ENCODE results near the gene RAB14.
"Not testable (repeated sequence)": the region's sequence is repeated elsewhere in the genome, so short reads cannot be mapped to it uniquely, and the experiment has no call there.

Gene RAB14

GRCh38 chr9:121182989-121183388 is 18.7 kb downstream of the RAB14 start:
- H3K4me2 ChIP-seq (ENCODE audit: low read length) = no peak overlapping the region
- TF ChIP-seq CTCF (IDR thresholded peaks at IDR 0.05; ENCODE audit: low read depth, low read length) = no peak
- no peak for TF ChIP-seq EZH2phosphoT487 (IDR thresholded peaks at IDR 0.05; ENCODE audit: low read depth)
- H3K4me1 ChIP-seq (ENCODE audit: low read length) = peaks cover 8% of the 10 kb centered on the region
- no peak overlapping the region for H3K4me3 ChIP-seq (ENCODE audit: low read length)
- no peaks in the 10 kb centered on the region for H3K27me3 ChIP-seq (ENCODE audit: low read depth, low read length)
- peaks cover 14% of the 10 kb centered on the region for H4K20me1 ChIP-seq (ENCODE audit: insufficient read depth, low read length)
- H3K79me2 ChIP-seq (ENCODE audit: low read length) = peaks cover 37% of the 10 kb centered on the region
- no peak overlapping the region for H2AFZ ChIP-seq (ENCODE audit: low read depth, low read length)
- H3K9me3 ChIP-seq (ENCODE audit: insufficient read depth, low read length) = no peaks in the 10 kb centered on the region
- H3K9ac ChIP-seq (ENCODE audit: low read length) = no peak overlapping the region
- H3K27ac ChIP-seq (ENCODE audit: low read length) = no peak overlapping the region
- peaks cover 54% of the 10 kb centered on the region for H3K36me3 ChIP-seq (replicated peaks; ENCODE audit: low read depth, low read length)

GRCh38 chr9:121182101-121182836 is 19.4 kb downstream of the RAB14 start:
- H3K4me2 ChIP-seq (ENCODE audit: low read length) = no peak overlapping the region
- H3K9me3 ChIP-seq (ENCODE audit: insufficient read depth, low read length) = no peaks in the 10 kb centered on the region
- no peaks in the 10 kb centered on the region for H3K27me3 ChIP-seq (ENCODE audit: low read depth, low read length)
- no peak overlapping the region for H3K9ac ChIP-seq (ENCODE audit: low read length)
- no peak for TF ChIP-seq CTCF (IDR thresholded peaks at IDR 0.05; ENCODE audit: low read depth, low read length)
- no peak for TF ChIP-seq EZH2phosphoT487 (IDR thresholded peaks at IDR 0.05; ENCODE audit: low read depth)
- H2AFZ ChIP-seq (ENCODE audit: low read depth, low read length) = no peak overlapping the region
- peaks cover 14% of the 10 kb centered on the region for H4K20me1 ChIP-seq (ENCODE audit: insufficient read depth, low read length)
- peaks cover 58% of the 10 kb centered on the region for H3K36me3 ChIP-seq (replicated peaks; ENCODE audit: low read depth, low read length)
- peaks cover 30% of the 10 kb centered on the region for H3K79me2 ChIP-seq (ENCODE audit: low read length)
- H3K27ac ChIP-seq (ENCODE audit: low read length) = no peak overlapping the region
- peaks cover 8% of the 10 kb centered on the region for H3K4me1 ChIP-seq (ENCODE audit: low read length)
- H3K4me3 ChIP-seq (ENCODE audit: low read length) = no peak overlapping the region

GRCh38 chr9:121179930-121180681 is 21.6 kb downstream of the RAB14 start:
- Histone ChIP-seq H3K79me2 (ENCODE audit: low read length) (peaks cover 15% of the 10 kb centered on the region), H3K9ac (ENCODE audit: low read length) (no peak overlapping the region), H3K9me3 (ENCODE audit: insufficient read depth, low read length) (no peaks in the 10 kb centered on the region), H4K20me1 (ENCODE audit: insufficient read depth, low read length) (peaks cover 14% of the 10 kb centered on the region; the same call in 1 of the 2 replicates), H3K36me3 (replicated peaks; ENCODE audit: low read depth, low read length) (peaks cover 59% of the 10 kb centered on the region), H3K27ac (ENCODE audit: low read length) (no peak overlapping the region), H3K4me1 (ENCODE audit: low read length) (peaks cover 8% of the 10 kb centered on the region), H3K27me3 (ENCODE audit: low read depth, low read length) (no peaks in the 10 kb centered on the region), H3K4me3 (ENCODE audit: low read length) (no peak overlapping the region), H3K4me2 (ENCODE audit: low read length) (no peak overlapping the region), H2AFZ (ENCODE audit: low read depth, low read length) (no peak overlapping the region)
- no peak for TF ChIP-seq CTCF (IDR thresholded peaks at IDR 0.05; ENCODE audit: low read depth, low read length)
- no peak for TF ChIP-seq EZH2phosphoT487 (IDR thresholded peaks at IDR 0.05; ENCODE audit: low read depth)

DNA sequence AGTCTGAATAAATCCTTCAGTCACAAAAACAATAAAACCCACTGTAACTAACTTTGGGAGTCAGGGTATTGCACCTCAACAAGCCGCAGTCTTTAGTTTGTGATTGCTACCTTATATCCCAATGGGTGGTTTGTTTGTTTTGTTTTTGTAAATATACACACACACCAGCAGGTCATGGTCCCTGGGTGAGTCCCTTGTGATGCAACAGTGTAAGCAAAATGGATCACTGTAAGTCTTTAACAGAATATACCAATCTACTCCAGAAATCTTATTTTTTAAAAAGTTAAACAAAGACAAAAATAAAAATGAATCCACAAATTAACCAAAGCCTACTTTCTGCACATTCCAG is 22.3 kb downstream of the RAB14 start:
- Histone ChIP-seq H3K36me3 (replicated peaks; ENCODE audit: low read depth, low read length) (peaks cover 58% of the 10 kb centered on the region), H3K79me2 (ENCODE audit: low read length) (peaks cover 10% of the 10 kb centered on the region)
- not testable (repeated sequence) for H2AFZ ChIP-seq (ENCODE audit: low read depth, low read length); H3K4me1 ChIP-seq (ENCODE audit: low read length); H4K20me1 ChIP-seq (ENCODE audit: insufficient read depth, low read length); H3K9me3 ChIP-seq (ENCODE audit: insufficient read depth, low read length); H3K4me3 ChIP-seq (ENCODE audit: low read length); H3K4me2 ChIP-seq (ENCODE audit: low read length); H3K9ac ChIP-seq (ENCODE audit: low read length); H3K27ac ChIP-seq (ENCODE audit: low read length); H3K27me3 ChIP-seq (ENCODE audit: low read depth, low read length)

Measured in OCI-LY3 (cell line).